BJ (cell line): ENCODE measurements around the gene NRROS. TPM values are rescaled to one million over a fixed set of nuclear protein-coding genes. Genes with fewer than 3 reads are reported as not detected.

Experiments used
- CTCF ChIA-PET: fragments of 350-600 bp; formaldehyde crosslinking; extraction: SDS; loops from one replicate; lab custom pipeline; 2021; ENCODE audit warnings: antibody characterized with exemption, inconsistent platforms; lab: Yijun Ruan, JAX
- POLR2A ChIA-PET: fragments of 300-600 bp; sonication (Branson Sonifier 250); formaldehyde crosslinking; extraction: SDS; loops from one replicate; lab custom pipeline; 2021; ENCODE audit warnings: antibody characterized with exemption; lab: Charles Lee
- DNase-seq: peaks from one replicate; pipeline ENCODE4 v3.0.0-alpha.2; 2011; ENCODE audit warnings: low read depth
- H3K27me3 ChIP-seq: 2 replicates; pipeline ENCODE4 v1.6.0; 2011; ENCODE audit warnings: low read length; ENCODE audit not compliant: control insufficient read depth, insufficient read depth
- H3K36me3 ChIP-seq: 2 replicates; pipeline ENCODE4 v1.5.1; 2011; ENCODE audit warnings: low read length; ENCODE audit not compliant: control insufficient read depth, insufficient read depth
- H3K4me3 ChIP-seq: 2 replicates; pipeline ENCODE4 v1.5.1; 2011; ENCODE audit warnings: low read depth, mild to moderate bottlenecking, control low read depth, low read length
- CTCF ChIP-seq: IDR thresholded peaks from 2 replicates; pipeline ENCODE4 v1.5.1; 2011; ENCODE audit warnings: low read depth, mild to moderate bottlenecking, control low read depth, inconsistent platforms, low read length, moderate library complexity; ENCODE audit not compliant: insufficient read depth
- polyA plus RNA-seq: library from polyadenylated mRNA; depleted of rRNA; stranded (reverse); fragments of >200 nt; gene quantifications from 2 replicates; pipeline ENCODE4 v1.2.3, GENCODE V29; 2011

NRROS gene
- polyA plus RNA-seq, 1 experiment = 0.07 TPM

- ChIA-PET CTCF (no interaction called here), POLR2A (no interaction called here)
- Histone ChIP-seq H3K4me3 (no peak overlapping the region), H3K36me3 (no peaks in the 10 kb centered on the region), H3K27me3 (peaks cover 13% of the 10 kb centered on the region)
- no peak for TF ChIP-seq CTCF
- no peak for DNase-seq
Measured at GRCh38 chr3:196642434-196642833, 2.9 kb downstream of the NRROS start.

DNA sequence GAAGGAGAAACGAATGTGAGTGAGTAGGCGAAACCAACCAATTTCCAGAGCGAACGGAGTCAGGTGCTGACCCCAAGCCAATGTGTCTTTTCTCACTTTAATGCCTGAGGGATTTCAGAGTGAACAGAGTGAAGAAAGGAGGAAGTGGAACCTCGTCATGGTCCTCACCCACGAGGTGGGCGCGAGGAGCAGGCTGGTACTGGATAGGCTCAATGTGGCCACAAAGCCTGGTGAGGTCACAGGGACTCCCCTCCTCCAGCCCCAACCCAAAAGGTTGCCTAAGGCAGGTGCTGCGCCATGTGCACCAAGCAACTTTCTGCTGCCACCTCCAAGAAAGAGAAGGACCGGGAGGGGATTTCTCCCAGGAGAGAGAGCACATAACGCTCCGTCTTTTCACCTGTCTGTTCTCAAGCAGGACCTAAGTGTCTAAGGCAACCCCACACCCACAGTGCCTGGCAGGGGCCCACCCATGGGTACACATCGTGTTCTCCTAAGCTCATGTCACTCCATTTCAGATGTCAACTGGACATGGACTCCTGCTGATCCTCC, 3.8 kb downstream of the NRROS start:
- Histone ChIP-seq H3K27me3 (peaks cover 10% of the 10 kb centered on the region; the same call in 1 of the 2 replicates), H3K4me3 (no peak overlapping the region), H3K36me3 (no peaks in the 10 kb centered on the region)
- ChIA-PET POLR2A (no interaction called here), CTCF (no interaction called here)
- no peak for DNase-seq
- TF ChIP-seq CTCF = no peak

GRCh38 chr3:196643761-196644160, 4.3 kb downstream of the NRROS start:
- no peak for TF ChIP-seq CTCF
- POLR2A ChIA-PET = interaction anchor here (0.7 kb wide), 1 partner anchor 460 kb away, joined by 6 read pairs; no protein-coding TSS in a partner anchor
- H3K27me3 ChIP-seq = peaks cover 10% of the 10 kb centered on the region; the same call in 1 of the 2 replicates

DNA sequence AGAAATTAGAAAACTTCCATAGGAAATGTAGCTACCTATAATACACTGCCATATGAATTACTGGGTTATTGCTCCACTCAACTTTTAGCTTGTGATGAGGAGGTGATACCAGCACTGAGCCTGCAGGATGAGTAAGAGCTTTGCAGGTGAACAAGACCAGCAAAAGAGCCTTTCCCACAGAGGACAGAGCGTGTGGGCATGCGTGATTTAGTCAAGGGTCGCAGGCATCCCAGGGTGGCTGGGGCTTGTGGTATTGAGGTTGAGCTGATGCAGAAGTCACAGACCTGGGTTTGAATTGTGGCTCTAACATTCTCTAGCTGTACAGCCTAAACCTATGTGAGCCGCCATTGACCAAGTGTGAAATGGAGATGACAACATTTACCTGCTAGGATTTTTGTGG, 5.6 kb downstream of the NRROS start:
- no peak for TF ChIP-seq CTCF
- Histone ChIP-seq H3K4me3 (no peak overlapping the region), H3K27me3 (peaks cover 10% of the 10 kb centered on the region; the same call in 1 of the 2 replicates), H3K36me3 (no peaks in the 10 kb centered on the region)
- POLR2A ChIA-PET = no interaction called here
- CTCF ChIA-PET = interaction anchor here (1.2 kb wide), 1 partner anchor 35 kb away, joined by 3 read pairs; no protein-coding TSS in a partner anchor
- no peak for DNase-seq

More at GRCh38 chr3:196643761-196644160, 4.3 kb downstream of the NRROS start:
- no peaks in the 10 kb centered on the region for H3K36me3 ChIP-seq
- H3K4me3 ChIP-seq = no peak overlapping the region
- no peak for DNase-seq
- CTCF ChIA-PET = no interaction called here

GRCh38 chr3:196645897-196646665, 6.6 kb downstream of the NRROS start:
- H3K4me3 ChIP-seq = no peak overlapping the region
- ChIA-PET POLR2A (no interaction called here), CTCF (no interaction called here)
- peaks cover 9% of the 10 kb centered on the region; the same call in 1 of the 2 replicates for H3K27me3 ChIP-seq
- no peak for TF ChIP-seq CTCF
- DNase-seq = no peak
- H3K36me3 ChIP-seq = no peaks in the 10 kb centered on the region
